Muscle layer of duodenum (tissue), 2 donors: Measurements from ENCODE around the gene FBH1.

Experiments
- H3K27ac ChIP-seq: one replicate; pipeline ENCODE4 v1.7.0; 2013; ENCODE audit warnings: mild to moderate bottlenecking, low read length
- H3K27me3 ChIP-seq: one replicate; pipeline ENCODE4 v1.7.0; 2013; ENCODE audit warnings: low read depth, mild to moderate bottlenecking, control low read depth, low read length
- H3K36me3 ChIP-seq, 2 donors: one replicate each; pipeline ENCODE4 v1.7.0; 2013; ENCODE audit warnings: low read length in 2 of 2, control low read depth in 1 of 2, mild to moderate bottlenecking in 1 of 2; ENCODE audit not compliant: insufficient read depth in 2 of 2, control insufficient read depth in 1 of 2
- H3K4me1 ChIP-seq, 2 donors: one replicate each; pipeline ENCODE4 v1.7.0; 2013; ENCODE audit warnings: low read length in 2 of 2, mild to moderate bottlenecking in 2 of 2, control low read depth in 1 of 2, moderate library complexity in 1 of 2; ENCODE audit not compliant: insufficient read depth in 2 of 2, control insufficient read depth in 1 of 2
- H3K4me3 ChIP-seq, 2 donors: one replicate each; pipeline ENCODE4 v1.7.0; 2013; ENCODE audit warnings: low read length in 2 of 2, low read depth in 1 of 2, mild to moderate bottlenecking in 1 of 2
- H3K9me3 ChIP-seq, 2 donors: one replicate each; pipeline ENCODE4 v1.7.0; 2013; ENCODE audit warnings: low read length in 2 of 2, control low read depth in 1 of 2, mild to moderate bottlenecking in 1 of 2; ENCODE audit not compliant: control insufficient read depth in 1 of 2
- donor health status: healthy.

The FBH1 gene

DNA sequence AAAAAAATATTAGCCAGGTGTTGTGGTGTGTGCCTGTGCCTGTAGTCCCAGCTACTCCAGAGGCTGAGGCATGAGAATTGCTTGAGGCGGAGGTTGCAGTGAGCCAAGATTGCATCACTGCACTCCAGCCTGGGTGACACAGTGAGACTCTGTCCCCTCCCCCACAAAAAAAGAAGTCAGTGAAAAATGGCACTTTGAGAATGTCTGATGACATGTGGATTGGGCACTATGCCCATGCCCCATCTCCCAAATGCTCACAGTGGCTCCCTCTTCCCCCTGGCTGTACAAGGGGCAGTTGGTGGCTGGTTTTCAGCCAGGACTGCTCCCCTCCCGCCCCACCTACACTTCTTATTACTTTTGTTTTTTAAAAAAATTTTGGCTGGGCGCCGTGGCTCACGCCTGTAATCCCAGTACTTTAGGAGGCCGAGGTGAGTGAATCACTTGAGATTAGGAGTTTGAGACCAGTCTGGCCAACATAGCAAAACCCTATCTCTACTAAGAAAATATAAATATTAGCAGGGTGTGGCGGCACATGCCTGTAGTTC is 61.2 kb downstream of the FBH1 start:
- peaks cover 0 to 5% of the 10 kb centered on the region in 2 donors for H3K36me3 ChIP-seq
- peaks cover 0 to 10% of the 10 kb centered on the region in 2 donors for H3K4me1 ChIP-seq
- no peaks in the 10 kb centered on the region for H3K9me3 ChIP-seq
- H3K27me3 ChIP-seq = no peaks in the 10 kb centered on the region
- no peak overlapping the region for H3K27ac ChIP-seq
- no peak overlapping the region for H3K4me3 ChIP-seq

DNA sequence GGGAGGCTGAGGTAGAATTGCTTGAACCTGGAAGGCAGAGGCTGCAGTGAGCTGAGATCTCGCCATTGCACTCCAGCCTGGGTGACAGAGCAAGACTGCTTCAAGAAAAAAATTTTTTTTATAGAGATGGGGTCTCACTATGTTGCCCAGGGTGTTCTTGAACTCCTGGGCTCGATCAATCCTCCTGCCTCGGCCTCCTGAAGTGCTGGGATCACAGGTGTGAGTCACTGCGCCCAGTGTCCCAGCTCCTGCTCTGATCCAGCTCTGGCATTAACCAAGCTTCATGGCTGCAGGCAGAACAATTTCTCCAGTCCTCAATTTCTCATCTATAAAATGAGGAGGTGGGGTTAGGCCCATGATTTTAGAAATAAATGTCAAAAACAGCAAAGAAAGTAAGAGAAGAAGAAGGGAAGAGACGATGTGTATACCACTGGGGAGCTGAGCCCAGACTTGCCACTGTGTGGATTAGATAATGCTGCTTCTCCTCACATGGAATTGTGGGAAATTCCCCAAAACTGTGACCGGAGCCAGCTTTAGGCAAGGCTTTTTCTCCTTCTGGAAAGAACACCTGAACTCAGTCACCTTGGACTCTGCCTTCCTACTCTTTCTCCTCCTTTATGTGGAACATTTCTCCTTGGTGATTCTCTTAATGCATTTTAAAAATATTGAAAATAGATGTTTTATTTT is 61.8 kb downstream of the FBH1 start:
- Histone ChIP-seq H3K9me3 (no peaks in the 10 kb centered on the region), H3K4me3 (no peak overlapping the region), H3K36me3 (peaks cover 0 to 9% of the 10 kb centered on the region in 2 donors), H3K4me1 (peaks cover 0 to 6% of the 10 kb centered on the region in 2 donors), H3K27me3 (no peaks in the 10 kb centered on the region), H3K27ac (no peak overlapping the region)

DNA sequence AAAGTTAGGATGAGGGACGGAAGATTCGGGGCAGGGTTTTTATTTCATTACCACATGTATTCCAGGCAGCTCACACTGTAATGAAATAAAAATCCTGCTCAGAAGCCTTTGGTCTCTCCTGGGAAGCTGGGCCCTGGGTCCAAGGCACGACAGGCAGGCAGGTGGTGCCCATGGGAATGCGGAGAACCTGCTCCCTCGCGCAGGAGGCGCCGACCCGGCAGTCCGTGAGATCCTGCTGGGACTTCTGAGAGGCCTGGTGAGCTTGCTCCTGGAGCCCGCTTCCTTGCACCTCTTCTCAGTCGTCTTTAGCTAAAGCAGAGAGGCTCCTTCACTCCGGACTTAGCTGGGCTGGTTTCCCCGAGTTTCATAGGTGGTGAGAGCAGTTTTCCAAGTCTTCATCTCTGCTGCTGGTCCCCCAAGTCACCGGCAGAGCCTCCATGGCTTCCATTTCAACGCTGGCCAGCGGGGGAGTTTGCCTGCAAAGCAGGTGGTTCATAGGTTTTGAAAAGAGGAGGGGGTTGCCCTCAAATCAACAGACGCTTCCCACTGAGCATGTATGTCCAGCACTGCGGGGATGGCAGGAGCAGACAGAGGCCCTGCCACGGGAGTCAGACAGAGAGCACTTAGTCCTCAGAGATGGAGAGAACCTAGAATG is 62.8 kb downstream of the FBH1 start:
- H3K27ac ChIP-seq = no peak overlapping the region
- peaks cover 0 to 5% of the 10 kb centered on the region in 2 donors for H3K4me1 ChIP-seq
- no peaks in the 10 kb centered on the region for H3K9me3 ChIP-seq
- H3K36me3 ChIP-seq = peaks cover 0 to 9% of the 10 kb centered on the region in 2 donors
- no peaks in the 10 kb centered on the region for H3K27me3 ChIP-seq
- H3K4me3 ChIP-seq = no peak overlapping the region

GRCh38 chr10:5953676-5954075 is 63.6 kb downstream of the FBH1 start:
- peaks cover 0 to 5% of the 10 kb centered on the region in 2 donors for H3K4me1 ChIP-seq
- H3K4me3 ChIP-seq = no peak overlapping the region
- H3K36me3 ChIP-seq = peaks cover 0 to 9% of the 10 kb centered on the region in 2 donors
- H3K27me3 ChIP-seq = no peaks in the 10 kb centered on the region
- H3K27ac ChIP-seq = no peak overlapping the region
- H3K9me3 ChIP-seq = no peaks in the 10 kb centered on the region

DNA sequence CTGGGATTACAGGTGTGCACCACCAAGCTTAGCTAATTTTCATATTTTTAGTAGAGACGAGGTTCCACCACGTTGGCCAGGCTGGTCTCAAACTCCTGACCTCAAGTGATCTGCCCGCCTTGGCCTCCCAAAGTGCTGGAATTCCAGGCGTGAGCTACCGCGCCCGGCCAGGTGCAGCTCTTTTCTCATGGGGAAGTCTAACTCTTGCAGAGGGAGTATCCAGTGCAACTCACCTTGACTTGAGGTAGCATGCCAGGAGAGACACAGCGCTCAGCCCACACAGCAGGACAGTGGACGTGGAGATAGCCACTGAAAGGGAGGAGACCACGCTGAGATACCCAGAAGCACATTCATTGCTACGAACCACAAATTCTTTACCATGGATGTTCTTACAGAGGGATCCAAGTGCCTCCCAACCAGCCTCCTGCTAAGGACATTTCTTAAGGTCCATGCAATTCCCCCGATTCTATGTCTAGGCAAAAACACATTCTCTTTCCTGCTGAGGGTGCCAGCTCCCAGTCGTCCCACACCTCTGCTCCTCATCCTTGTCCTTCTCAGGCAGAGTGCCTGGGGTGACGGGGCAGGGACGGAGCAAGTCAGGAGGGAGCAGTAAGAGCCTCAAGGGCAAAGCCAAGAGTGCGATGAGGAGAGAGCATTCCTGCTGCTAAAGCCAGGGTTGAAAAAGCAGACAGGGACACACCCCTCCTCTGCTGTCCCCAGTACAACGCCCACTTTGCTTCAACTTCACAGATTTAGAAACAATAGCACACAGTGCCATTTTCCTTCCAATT is 66.3 kb downstream of the FBH1 start:
- H3K27ac ChIP-seq = no peak overlapping the region
- H3K4me1 ChIP-seq = no peaks in the 10 kb centered on the region
- no peaks in the 10 kb centered on the region for H3K9me3 ChIP-seq
- no peak overlapping the region for H3K4me3 ChIP-seq
- no peaks in the 10 kb centered on the region for H3K27me3 ChIP-seq
- peaks cover 9 to 22% of the 10 kb centered on the region in 2 donors for H3K36me3 ChIP-seq

DNA sequence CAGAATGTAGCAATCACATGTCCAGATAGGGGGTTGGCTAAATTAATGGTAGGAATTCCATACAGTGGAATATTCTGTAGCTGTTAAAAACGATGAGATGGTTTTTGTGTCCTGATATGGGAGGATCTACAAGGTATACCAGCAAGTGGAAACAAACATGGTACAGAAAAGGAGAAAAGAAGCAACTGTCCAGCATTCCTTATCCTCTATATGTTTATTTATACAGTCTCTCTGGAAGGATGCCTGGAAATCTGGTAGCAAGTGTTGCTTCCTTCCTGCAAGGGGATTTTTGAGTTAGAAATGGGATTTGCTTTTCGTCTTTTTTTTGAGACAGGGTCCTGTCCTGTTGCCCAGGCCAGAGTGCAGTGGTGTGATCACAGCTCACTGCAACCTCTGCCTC is 68.0 kb downstream of the FBH1 start:
- H3K36me3 ChIP-seq = peaks cover 9 to 23% of the 10 kb centered on the region in 2 donors

DNA sequence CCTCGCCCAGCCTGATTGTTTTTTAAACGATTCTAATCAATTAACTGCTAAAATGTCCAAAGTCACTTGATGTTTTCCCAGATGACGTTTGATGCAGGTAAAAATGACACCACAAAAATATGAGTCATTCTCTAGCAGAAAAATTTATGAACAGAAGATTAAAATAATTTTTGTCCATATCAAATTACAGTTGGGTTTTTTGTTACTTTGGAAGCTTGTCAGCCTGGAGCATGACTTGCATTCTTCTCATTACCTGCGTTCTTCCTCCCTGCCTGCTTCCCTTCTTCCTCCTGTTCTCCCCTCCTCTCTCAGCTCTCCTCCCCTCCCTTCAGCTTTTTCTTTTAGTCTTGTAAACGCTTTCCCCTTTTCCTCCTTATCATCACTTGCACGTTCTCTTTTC is 68.6 kb downstream of the FBH1 start:
- Histone ChIP-seq H3K36me3 (peaks cover 9 to 28% of the 10 kb centered on the region in 2 donors), H3K4me3 (no peak overlapping the region), H3K9me3 (no peaks in the 10 kb centered on the region), H3K27ac (no peak overlapping the region), H3K27me3 (no peaks in the 10 kb centered on the region), H3K4me1 (no peaks in the 10 kb centered on the region)

More for the DNA sequence above, 68.0 kb downstream of the FBH1 start:
- H3K9me3 ChIP-seq = no peaks in the 10 kb centered on the region
- no peak overlapping the region for H3K27ac ChIP-seq
- H3K4me1 ChIP-seq = no peaks in the 10 kb centered on the region
- H3K4me3 ChIP-seq = no peak overlapping the region
- no peaks in the 10 kb centered on the region for H3K27me3 ChIP-seq

- Histone ChIP-seq H3K36me3 (peaks cover 9 to 31% of the 10 kb centered on the region in 2 donors), H3K27ac (no peak overlapping the region), H3K9me3 (no peaks in the 10 kb centered on the region), H3K4me1 (no peaks in the 10 kb centered on the region), H3K4me3 (no peak overlapping the region), H3K27me3 (no peaks in the 10 kb centered on the region)
Measured at GRCh38 chr10:5959142-5959541, 69.1 kb downstream of the FBH1 start.

GRCh38 chr10:5959581-5960069 is 69.6 kb downstream of the FBH1 start:
- Histone ChIP-seq H3K27ac (no peak overlapping the region), H3K27me3 (no peaks in the 10 kb centered on the region), H3K9me3 (no peaks in the 10 kb centered on the region), H3K4me1 (no peaks in the 10 kb centered on the region), H3K4me3 (no peak overlapping the region), H3K36me3 (peaks cover 9 to 31% of the 10 kb centered on the region in 2 donors)

GRCh38 chr10:5960070-5960972 is 70.3 kb downstream of the FBH1 start:
- Histone ChIP-seq H3K27ac (no peak overlapping the region), H3K36me3 (peaks cover 9 to 31% of the 10 kb centered on the region in 2 donors), H3K4me3 (no peak overlapping the region), H3K4me1 (no peaks in the 10 kb centered on the region), H3K9me3 (no peaks in the 10 kb centered on the region), H3K27me3 (no peaks in the 10 kb centered on the region)
